Activated CD4-positive, alpha-beta T cell treated with anti-CD3 and anti-CD28 coated beads, Interleukin-2, Interleukin-4, amounts not matched to agents 100 ng/mL and 50 ng/mL, durations not matched to agents 16 hours and 8 hours (primary cell): ENCODE measurements around the gene LRRC8E.
"Not testable (repeated sequence)": the region's sequence is repeated elsewhere in the genome, so short reads cannot be mapped to it uniquely, and the experiment has no call there.

Experiments used
- DNase-seq: peaks from one replicate; pipeline ENCODE4 v3.0.0-alpha.2; 2020; ENCODE audit warnings: low spot score

Gene LRRC8E

DNA sequence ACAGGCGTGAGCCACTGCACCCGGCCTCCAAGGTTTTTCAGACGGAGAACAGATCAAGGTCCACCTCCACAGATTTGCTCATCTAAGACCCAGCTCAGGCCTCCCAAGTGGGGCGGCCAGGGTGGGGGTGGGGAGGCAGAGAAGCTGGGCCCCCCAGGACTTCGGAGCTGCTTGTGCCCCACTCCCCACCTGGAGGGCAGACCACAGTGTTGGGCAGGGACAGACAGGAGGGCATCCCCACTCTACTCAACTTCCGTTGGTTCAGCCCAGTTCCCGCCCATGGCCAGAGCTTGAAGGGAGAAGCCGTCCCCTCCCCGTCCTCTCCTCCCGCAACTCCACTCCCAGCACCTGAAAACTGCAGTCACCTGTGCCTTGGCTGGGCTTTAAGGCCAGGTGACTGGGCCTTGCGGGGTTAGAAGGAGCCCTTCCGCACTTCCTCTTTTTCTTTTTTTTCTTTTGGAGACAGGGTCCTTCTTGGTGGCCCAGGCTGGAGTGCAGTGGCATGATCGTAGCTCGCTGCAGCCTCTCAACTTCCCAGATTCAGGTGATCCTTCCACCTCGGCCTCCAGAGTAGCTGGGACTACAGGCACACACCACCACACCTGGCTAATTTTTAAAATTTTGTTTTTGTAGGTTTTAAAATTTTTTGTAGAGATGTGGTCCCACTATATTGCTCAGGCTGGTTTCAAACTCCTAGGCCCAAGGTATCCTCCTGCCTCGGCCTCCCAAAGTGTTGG lies 734 bp upstream of the LRRC8E start:
- no peak for DNase-seq

DNA sequence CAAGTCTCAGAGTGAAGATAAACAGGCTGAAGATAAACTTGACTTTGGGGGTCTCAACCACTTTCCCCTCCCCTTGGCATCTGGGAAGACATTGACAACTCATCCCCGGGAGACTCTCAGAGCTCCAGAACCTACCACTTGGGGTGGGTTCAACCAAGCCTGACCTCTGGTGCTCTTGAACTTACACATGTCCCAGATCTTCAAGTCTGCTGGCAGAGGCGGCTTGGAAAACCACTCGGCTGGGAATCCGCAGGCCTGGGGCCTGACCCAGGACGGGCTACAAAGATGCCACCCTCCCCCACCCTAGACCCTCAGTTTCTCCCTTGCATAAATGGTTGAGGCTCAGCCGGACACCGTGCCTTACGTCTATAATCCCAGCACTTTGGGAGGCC lies 512 bp downstream of the LRRC8E start:
- no peak for DNase-seq

DNA sequence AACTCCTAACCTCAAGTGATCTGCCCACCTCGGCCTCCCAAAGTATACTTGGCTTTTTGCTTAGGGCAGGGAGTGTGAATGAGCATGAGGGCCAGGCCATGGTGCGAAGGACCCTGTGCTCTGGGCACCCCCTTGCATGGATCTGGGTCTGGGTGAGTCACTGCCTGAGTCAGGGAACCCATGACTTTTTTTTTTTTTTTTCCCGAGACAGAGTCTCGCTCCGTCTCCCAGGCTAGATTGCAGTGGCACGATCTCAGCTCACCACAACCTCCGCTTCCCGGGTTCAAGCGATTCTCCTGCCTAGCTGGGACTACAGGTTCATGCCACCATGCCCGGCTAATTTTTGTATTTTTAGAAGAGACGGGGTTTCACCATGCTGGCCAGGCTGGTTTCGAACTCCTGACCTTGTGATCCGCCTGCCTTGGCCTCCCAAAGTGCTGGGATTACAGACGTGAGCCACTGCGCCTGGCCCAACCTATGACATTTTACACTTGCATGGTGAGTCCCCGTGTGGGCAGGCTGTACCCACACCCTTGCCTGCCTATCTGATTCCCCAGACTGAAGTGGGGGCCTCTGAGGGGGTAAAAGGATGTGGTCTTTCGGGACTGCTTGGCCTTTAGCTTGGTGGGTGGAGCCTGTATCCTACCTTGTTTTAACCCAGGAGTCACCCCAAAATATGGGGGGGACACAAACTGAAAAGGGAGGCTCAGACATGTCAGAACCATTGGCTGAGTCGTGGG lies 5.2 kb downstream of the LRRC8E start:
- DNase-seq: not testable (repeated sequence)

DNA sequence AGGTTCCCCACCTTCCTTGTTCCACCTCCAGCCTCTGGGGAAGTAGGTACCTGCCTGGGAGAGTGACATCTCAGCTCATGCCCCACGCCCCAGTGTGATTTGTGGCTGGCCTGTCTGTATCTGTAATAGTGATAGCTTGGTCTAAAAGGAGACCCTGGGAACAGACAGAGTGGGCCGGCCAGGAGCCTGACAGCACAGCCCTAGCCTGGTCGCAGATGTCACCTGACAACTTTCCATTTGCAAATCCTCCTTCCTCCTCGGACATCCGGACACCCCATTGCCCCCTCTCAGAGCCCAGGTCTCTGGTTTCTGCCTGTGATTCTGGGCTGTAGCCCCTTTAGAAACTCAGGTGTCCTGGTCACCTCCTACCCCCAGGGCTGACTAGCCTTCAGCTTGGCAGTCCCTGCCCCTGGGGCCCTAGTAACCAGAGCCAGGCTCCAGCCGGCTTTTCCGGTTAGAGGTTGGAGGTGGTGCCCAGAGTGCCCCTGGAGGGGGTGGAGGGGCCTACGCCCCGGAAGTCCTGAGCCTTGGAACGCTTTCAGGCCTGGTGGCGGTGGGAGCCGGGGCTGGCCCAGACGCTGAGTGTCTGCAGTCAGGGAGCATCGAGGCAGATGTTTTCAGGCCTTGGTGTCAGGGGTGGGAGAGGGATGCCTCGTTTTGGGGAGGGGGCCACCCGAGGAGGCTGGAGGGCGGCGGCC lies 6.5 kb downstream of the LRRC8E start:
- no peak for DNase-seq

DNA sequence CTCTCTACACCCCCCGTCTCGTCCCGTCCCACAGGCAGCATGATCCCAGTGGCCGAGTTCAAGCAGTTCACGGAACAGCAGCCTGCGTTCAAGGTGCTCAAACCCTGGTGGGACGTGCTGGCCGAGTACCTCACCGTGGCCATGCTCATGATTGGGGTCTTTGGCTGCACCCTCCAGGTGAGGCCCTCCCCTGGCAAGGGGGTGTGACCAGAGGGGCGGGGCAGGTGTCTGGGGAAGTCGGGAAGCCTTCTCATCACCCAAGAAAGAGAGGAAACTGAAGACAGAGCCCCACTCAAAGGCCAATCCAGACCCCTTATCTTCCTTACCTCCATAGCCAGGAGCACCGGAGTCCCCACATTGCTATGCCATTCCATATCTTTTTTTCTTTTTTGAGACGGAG lies 7.3 kb downstream of the LRRC8E start:
- no peak for DNase-seq

DNA sequence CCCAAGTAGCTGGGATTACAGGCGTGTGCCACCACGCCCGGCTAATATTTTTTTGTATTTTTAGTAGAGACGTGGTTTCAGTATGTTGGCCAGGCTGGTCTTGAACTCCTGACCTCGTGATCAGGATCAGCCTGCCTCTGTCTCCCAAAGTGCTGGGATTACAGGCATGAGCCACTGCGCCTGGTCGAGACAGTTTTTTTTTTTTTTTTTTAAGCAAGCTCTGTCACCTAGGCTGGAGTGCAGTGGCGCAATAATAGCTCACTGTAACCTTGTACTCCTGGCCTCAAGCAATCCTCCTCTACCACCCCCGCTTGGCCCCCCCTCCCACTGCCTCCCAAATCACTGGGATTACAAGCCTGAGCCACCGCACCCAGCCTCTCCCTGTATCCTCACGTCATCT lies 9.0 kb downstream of the LRRC8E start:
- DNase-seq: no peak

DNA sequence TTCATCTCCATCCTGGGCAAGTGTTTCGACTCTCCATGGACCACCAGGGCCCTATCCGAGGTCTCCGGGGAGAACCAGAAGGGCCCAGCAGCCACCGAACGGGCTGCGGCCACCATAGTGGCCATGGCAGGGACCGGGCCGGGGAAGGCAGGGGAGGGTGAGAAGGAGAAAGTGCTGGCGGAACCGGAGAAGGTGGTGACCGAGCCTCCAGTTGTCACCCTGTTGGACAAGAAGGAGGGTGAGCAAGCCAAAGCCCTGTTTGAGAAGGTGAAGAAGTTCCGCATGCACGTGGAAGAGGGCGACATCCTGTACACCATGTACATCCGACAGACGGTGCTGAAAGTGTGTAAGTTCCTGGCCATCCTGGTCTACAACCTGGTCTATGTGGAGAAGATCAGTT lies 10.7 kb downstream of the LRRC8E start:
- DNase-seq: no peak

DNA sequence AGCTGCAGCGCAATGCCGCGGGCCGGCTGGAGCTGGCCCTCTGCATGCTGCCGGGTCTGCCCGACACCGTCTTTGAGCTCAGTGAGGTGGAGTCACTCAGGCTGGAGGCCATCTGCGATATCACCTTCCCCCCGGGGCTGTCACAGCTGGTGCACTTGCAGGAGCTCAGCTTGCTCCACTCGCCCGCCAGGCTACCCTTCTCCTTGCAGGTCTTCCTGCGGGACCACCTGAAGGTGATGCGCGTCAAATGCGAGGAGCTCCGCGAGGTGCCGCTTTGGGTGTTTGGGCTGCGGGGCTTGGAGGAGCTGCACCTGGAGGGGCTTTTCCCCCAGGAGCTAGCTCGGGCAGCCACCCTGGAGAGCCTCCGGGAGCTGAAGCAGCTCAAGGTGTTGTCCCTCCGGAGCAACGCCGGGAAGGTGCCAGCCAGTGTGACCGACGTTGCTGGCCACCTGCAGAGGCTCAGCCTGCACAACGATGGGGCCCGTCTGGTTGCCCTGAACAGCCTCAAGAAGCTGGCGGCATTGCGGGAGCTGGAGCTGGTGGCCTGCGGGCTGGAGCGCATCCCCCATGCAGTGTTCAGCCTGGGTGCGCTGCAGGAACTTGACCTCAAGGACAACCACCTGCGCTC lies 11.6 kb downstream of the LRRC8E start:
- no peak for DNase-seq

DNA sequence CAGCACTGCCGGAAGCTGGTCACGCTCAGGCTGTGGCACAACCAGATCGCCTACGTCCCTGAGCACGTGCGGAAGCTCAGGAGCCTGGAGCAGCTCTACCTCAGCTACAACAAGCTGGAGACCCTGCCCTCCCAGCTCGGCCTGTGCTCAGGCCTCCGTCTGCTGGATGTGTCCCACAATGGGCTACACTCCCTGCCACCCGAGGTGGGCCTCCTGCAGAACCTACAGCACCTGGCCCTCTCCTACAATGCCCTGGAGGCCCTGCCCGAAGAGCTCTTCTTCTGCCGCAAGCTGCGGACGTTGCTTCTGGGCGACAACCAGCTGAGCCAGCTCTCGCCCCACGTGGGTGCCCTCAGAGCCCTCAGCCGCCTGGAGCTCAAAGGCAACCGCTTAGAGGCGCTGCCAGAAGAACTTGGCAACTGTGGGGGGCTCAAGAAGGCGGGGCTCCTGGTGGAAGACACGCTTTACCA lies 12.1 kb downstream of the LRRC8E start:
- DNase-seq: no peak

DNA sequence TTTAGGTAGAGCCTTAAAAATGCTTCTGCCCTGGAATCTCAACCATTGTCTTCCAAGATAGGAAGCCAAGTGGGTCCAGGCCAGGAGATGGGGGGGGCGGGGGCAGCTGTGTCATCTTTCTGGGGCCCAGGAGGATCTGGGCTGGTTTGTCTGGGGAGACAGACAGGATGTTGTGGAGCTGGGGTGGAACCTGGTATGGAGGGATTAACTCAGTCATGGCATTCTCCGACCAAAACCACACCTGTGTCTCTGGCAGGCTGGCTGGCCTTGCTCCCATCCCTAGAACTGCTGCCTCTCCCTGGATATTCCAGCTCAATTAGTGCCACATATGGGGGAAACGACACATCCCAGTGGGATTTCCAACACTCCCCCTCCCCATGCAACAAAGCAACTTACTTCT lies 12.6 kb downstream of the LRRC8E start:
- no peak for DNase-seq

DNA sequence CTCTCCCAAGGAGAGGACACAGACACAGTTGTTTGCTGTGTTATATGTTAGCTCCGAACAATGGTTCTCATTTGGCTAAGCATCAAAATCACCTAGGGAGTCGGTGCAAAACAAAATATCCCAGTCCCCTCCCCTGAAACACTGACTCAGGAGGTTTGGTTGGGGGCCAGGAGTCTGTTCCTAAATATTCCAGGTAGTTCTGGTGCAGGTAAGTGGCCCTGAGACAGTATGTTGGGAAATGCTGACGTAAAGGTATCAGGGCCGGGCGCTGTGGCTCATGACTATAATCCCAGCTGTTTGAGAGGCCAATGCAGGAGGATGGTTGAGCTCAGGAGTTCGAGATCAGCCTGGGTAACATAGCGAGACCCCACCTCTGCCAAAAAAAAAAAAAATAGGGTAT lies 13.0 kb downstream of the LRRC8E start:
- no peak for DNase-seq

DNA sequence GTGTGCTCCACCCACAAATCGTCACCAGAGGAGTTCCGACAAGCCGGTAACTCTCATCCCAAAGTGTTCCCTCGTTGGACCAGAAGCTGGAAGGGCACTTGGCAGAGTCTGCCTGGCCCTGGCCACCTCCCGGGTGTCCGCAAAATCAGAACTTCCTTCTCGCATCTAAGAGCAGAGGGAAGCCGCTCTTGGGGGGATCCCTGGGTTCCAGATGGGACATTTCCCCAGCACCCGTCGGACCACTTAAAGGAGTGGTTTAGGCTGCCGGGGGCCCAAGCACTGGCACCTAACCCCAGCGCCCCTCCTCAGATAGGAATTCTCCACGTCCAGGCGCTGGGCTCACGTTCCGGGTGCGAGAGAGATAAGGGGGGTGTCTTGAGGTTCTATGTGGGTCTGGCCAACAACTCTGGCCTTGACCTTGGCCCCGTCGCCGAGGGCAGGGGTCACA lies 14.5 kb downstream of the LRRC8E start:
- DNase-seq: no peak

DNA sequence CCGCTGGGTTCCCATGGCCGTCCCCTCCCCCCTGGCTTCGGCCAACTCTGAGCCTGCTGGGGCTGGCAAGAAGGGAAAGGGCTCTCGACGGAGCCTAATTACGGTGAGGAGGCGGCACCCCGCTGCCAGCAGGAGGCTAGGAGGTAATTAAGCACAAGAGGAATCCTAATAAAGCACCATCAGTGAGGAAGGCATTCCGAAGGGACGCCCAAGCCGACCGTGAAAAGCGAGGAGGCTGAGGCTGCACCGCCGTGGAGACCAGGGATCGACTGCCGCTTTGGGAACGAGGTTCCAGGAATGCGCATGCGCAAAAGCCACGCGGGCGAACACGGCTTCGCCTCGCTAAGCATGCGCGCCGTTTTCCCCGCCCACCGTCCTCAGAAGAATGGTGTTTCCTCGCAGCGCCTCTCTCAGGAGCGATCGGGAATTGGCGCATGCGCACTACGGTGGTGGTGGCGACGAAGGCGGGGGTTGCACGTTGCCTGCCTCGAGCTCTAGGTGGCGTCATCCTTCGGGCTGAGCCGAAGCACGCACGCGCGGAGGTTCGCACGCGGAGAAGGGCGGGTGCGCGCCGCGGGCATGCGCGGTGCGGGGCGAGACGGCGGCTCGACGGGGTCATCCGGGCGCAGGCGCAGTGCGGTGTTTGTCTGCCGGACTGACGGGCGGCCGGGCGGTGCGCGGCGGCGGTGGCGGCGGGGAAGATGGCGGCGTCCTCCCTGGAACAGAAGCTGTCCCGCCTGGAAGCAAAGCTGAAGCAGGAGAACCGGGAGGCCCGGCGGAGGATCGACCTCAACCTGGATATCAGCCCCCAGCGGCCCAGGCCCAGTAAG lies 15.1 kb downstream of the LRRC8E start, which contains the start of gene MAP2K7:
Gene MAP2K7, plus strand, starts transcription at position 634 of the 830 bp plus-strand sequence. Its CDS starts 68 bp downstream, at position 702.
- DNase-seq: peak; percentile 100

DNA sequence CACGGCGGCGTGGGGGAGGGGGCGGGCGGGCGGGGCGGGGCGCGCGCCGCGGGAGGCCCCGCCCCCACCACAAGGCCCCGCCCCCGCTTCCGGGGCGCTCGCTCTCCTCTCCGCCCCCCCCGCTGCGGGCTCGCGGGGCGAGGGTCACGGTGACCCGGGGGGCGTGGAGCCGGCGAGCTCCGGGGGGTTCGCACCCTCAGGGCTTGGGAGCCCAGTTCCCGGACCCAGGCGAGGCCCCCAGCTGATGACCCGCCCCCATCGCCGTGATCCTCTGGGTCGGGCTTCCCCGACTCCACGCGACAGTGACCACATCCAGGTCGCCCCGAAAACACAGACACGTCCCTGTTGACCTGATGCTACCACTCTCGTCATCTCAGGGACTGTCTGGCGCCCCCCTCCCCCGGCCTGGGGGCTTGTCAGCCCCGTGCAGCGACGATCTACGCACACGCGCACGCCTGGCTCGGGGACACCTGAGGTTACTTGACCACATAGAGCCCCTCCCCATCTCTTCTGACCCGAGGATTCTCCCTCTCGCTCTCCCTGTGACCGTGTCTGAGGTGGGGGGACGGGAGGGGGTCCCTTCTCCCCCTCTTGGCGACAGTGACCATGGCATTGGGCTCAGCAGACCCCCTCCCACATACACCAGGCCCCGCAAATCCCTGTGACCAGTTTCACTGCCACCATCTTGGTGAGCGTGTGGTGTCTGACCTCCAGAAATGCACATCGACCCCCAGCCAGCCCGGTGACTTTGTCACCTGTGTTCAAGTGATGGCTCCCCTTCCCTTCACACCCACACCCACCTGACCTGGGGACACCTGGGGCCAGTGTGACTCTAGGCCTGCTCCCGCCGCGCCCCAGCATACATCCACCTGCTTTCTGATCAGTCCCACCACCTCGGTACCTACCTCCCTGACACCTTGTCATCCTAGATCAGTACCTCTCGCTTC lies 16.0 kb downstream of the LRRC8E start:
- DNase-seq: peak; percentile 36

DNA sequence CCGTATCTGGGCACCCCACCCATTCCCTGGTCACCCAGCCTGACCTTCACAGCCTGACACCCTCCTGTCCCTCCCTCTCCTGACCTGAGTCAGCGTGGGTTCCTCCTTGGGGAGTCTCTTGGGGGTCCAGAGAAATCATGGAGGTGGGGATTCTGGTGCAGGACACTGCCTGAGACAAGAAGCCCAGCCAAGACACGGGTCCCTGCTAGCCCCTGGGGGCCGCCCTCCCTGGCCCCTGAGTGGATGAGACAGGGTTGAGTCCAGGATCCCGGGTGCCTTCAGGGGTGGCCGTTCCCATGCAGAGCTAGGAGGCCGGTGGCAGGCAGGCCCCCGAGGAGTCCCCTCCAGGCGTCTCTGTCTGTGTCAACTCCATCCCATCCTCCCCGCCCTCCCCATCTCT lies 17.0 kb downstream of the LRRC8E start:
- no peak for DNase-seq

DNA sequence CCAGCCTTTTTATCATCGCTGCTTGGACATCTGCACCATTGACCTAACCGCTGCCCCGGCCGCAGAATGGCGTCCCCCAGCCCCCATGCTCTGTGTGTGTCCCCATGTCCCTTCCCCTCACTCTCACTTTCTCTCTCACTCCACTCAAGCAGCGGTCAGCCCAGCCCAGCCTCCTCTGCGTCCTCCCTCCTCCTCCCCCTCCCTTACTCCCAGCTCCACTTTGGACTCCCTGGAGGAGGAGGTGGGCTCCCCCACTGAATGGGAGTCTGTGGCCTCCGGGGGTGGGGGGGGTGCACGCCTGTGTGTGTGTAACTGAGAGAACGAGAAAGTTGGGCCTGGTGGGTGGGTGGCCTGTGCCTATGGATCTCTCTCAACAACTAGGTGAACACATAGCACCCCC lies 17.5 kb downstream of the LRRC8E start:
- DNase-seq: no peak

DNA sequence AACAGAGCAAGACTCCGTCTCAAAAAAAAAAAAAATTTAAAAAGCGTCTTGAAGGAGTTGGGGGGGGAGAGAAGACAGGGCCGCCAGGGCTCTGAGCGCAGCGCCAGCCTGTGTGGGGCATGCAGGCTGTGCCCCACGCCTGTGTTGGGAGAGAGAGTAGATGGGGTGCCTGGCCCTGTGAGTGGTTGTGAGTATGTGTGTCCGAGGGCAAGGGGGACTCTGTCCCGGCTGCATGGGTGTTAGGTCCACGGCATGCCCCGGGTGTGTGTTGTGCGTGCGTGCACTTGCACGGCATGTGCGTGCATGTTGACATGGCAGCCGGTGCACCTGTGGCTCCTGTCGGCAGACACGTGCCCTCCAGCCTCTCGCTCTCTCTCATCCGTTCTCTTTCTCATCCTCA lies 18.8 kb downstream of the LRRC8E start:
- DNase-seq: no peak

DNA sequence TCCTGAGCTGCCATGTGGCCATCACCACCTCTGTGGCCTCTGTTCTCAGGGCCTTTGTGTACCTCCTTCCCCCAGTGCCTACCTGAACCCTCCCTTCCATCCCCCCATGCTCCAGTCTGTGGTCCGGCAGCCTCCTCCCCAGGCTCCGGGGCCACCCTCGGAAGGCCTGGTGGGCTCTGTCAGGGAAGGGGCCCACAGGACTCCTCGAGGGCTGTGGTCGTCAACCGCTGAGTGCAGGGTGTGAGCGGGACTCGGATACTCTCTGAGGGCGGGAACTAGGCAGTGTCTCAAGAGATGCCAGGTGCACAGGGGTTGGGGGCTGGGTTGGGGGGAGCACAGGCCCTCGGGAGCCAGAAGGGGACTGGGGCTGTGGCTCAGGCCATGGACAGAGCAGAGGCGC lies 19.2 kb downstream of the LRRC8E start:
- DNase-seq: no peak

DNA sequence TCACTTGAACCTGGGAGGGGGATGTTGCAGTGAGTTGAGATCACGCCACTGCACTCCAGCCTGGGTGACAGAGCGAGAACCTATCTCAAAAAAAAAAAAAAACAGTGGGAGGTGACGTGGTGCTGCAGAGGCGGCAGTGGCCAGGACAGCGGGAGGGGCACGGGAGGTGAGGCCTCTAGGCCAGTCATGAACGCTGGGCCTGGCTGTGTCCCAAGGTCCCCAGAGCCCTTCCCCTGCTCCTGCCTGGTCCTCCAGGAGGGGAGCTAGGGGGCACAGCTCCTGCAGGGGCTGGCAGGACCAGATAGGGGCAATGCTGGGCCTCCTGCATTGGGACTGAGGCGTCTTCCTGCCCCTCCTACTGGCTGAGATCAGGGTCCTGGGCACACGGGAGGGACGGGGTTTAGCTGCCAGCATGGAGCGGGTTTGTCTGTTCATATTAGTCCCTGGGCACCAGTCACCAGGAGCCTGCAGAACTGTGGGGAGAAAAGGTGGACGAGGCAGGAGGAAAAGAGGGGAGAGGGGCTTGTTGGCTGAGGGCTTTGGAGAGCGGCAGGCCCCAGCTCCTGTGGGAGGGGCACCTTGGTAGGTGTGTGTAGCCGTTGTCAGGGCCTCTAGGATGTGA lies 19.9 kb downstream of the LRRC8E start:
- no peak for DNase-seq
